Ovary (tissue), 9 donors: ENCODE data around the gene EPHB1. TPM values are rescaled to one million over a fixed set of nuclear protein-coding genes. Genes with fewer than 3 reads are reported as not detected.

Experiments used
- DNase-seq, 5 donors: peaks; one replicate each; pipeline ENCODE4 v3.0.0-alpha.2; 2019 to 2020
- H3K27ac ChIP-seq, 2 donors: fragments of 200-600 bp; one replicate each; pipeline versions ENCODE4 v1.5.1 to v1.8.0; 2019 to 2022
- H3K27me3 ChIP-seq: fragments of 200-600 bp; one replicate; pipeline ENCODE4 v1.8.0; 2022
- H3K36me3 ChIP-seq: fragments of 200-600 bp; sonication (generic); one replicate; pipeline ENCODE4 v1.5.1; 2019
- H3K4me1 ChIP-seq: one replicate; pipeline ENCODE4 v1.8.1; 2013; ENCODE audit warnings: mild to moderate bottlenecking, moderate library complexity; ENCODE audit not compliant: insufficient read depth
- H3K4me3 ChIP-seq: fragments of 200-600 bp; sonication (generic); one replicate; pipeline ENCODE4 v1.5.1; 2017
- H3K9me3 ChIP-seq, 2 donors: fragments of 200-600 bp in 1 of 2; sonication (generic) in 1 of 2; one replicate each; pipeline versions ENCODE4 v1.5.1 to v1.8.1; 2013 to 2019; ENCODE audit warnings: mild to moderate bottlenecking in 1 of 2, moderate library complexity in 1 of 2
- CTCF ChIP-seq, 3 donors: fragments of 450-650 bp in 2 of 3; fragments of 200-600 bp in 1 of 3; IDR thresholded peaks; one replicate each; pipeline versions ENCODE4 v1.5.1 to v1.8.0; 2016 to 2022; ENCODE audit warnings: antibody characterized with exemption in 3 of 3, mild to moderate bottlenecking in 1 of 3
- EP300 ChIP-seq: sonication (generic); formaldehyde crosslinking; IDR thresholded peaks from one replicate; pipeline ENCODE4 v1.6.1; 2017; ENCODE audit warnings: antibody characterized with exemption
- POLR2A ChIP-seq: fragments of 450-650 bp; IDR thresholded peaks from one replicate; pipeline ENCODE4 v1.6.1; 2017; ENCODE audit warnings: antibody characterized with exemption, mild to moderate bottlenecking, moderate library complexity
- WGBS, 3 donors: extraction: QIAGEN DNeasy Blood & Tissue Kit in 1 of 3; methylation state at CpG; one replicate each; pipeline versions ENCODE4 v1.1.5 to v1.1.7; 2013 to 2017; 5-methylcytosine and 5-hydroxymethylcytosine counted together
- intact Hi-C, 4 donors: fragments of 100-400 bp; cut with DNase I; formaldehyde crosslinking; loops; one replicate each; pipeline versions ENCODE4 v1.11.0 to v1.15.1; 2022 to 2023
- polyA plus RNA-seq, 2 donors: library from polyadenylated mRNA; stranded (reverse); fragments of 200-250 nt in 1 of 2; fragments of 350-450 nt in 1 of 2; fragmentation: Illumina TruSeq in 1 of 2; extraction: RNeasy Lipid Tissue Mini Kit (QIAGEN cat#74804) in 1 of 2; gene quantifications; one replicate each; pipeline ENCODE4 v1.2.3, GENCODE V29; 2013 to 2014
- total RNA-seq, 7 donors: library from RNA; depleted of rRNA in 2 of 7; stranded (reverse); fragments of >200 nt in 2 of 7; fragmentation: NEBNext Ultra II Directional in 3 of 7; extraction: Animal tissue kit (Norgen Biotek cat#: 25700) in 3 of 7; gene quantifications; one replicate each; pipeline versions ENCODE4 v1.1.0 to v1.2.4, GENCODE V29; 2016 to 2023
- donor health status: DM: no; HTN: no; CAD: no; lungs with moderate emphysema.
- donor health status: DM: no; HTN: no; CAD: no.
- donor health status: Bipolar disorder and iron deficiency.
- donor health status: DM: yes; HTN: yes; CAD: no.
- donor health status: DM: no; HTN: no; CAD: no.
- donor health status: DM: yes; HTN: yes; CAD: no.

Gene EPHB1
- total and polyA plus RNA-seq, 9 donors = 0.25 to 2.7 (median 1.0) TPM

GRCh38 chr3:134803652-134804051 lies 8.6 kb downstream of the EPHB1 start:
- Histone ChIP-seq H3K4me1 (no peaks in the 10 kb centered on the region), H3K4me3 (no peak overlapping the region), H3K36me3 (no peaks in the 10 kb centered on the region), H3K27ac (no peak overlapping the region), H3K9me3 (no peaks in the 10 kb centered on the region), H3K27me3 (no peaks in the 10 kb centered on the region)
- no peak for TF ChIP-seq POLR2A
- no peak for TF ChIP-seq EP300
- 66 to 76% (median 74%) methylated on average over 4 of the region's 4 CpGs for WGBS, 3 donors
- DNase-seq = no peak
- intact Hi-C loops = no loop called here

GRCh38 chr3:134804508-134805480 lies 9.7 kb downstream of the EPHB1 start:
- H3K4me3 ChIP-seq = no peak overlapping the region
- no peaks in the 10 kb centered on the region for H3K4me1 ChIP-seq
- H3K27ac ChIP-seq = no peak overlapping the region
- intact Hi-C loops = no loop called here
- no peaks in the 10 kb centered on the region for H3K9me3 ChIP-seq
- TF ChIP-seq CTCF (IDR thresholded peaks at IDR 0.05) (no peak), EP300 (no peak), POLR2A (no peak)
- no peaks in the 10 kb centered on the region for H3K27me3 ChIP-seq
- no peaks in the 10 kb centered on the region for H3K36me3 ChIP-seq
- no peak for DNase-seq
- 47 to 61% (median 48%) methylated on average over 14 of the region's 14 CpGs for WGBS, 3 donors

- no peak overlapping the region for H3K27ac ChIP-seq
- H3K4me3 ChIP-seq = no peak overlapping the region
- intact Hi-C loops = no loop called here
- no peaks in the 10 kb centered on the region for H3K9me3 ChIP-seq
- WGBS, 3 donors = 24 to 46% (median 30%) methylated on average over 6 of the region's 6 CpGs
- TF ChIP-seq EP300 (no peak), CTCF (IDR thresholded peaks at IDR 0.05) (no peak), POLR2A (no peak)
- no peaks in the 10 kb centered on the region for H3K27me3 ChIP-seq
- no peak for DNase-seq
- no peaks in the 10 kb centered on the region for H3K4me1 ChIP-seq
- no peaks in the 10 kb centered on the region for H3K36me3 ChIP-seq
Observed at GRCh38 chr3:134807189-134807588, 12.1 kb downstream of the EPHB1 start.

GRCh38 chr3:134808835-134809234 lies 13.8 kb downstream of the EPHB1 start:
- Histone ChIP-seq H3K4me1 (no peaks in the 10 kb centered on the region), H3K36me3 (no peaks in the 10 kb centered on the region), H3K27ac (no peak overlapping the region), H3K27me3 (no peaks in the 10 kb centered on the region), H3K4me3 (no peak overlapping the region), H3K9me3 (no peaks in the 10 kb centered on the region)
- intact Hi-C loops = no loop called here
- TF ChIP-seq POLR2A = no peak
- TF ChIP-seq CTCF (IDR thresholded peaks at IDR 0.05) = no peak
- no peak for TF ChIP-seq EP300
- DNase-seq = no peak
- 85 to 98% (median 94%) methylated on average over 1 of the region's 1 CpG for WGBS, 3 donors

- H3K27ac ChIP-seq = no peak overlapping the region
- H3K4me1 ChIP-seq = no peaks in the 10 kb centered on the region
- DNase-seq = no peak
- no peaks in the 10 kb centered on the region for H3K27me3 ChIP-seq
- no peaks in the 10 kb centered on the region for H3K9me3 ChIP-seq
- 62 to 69% (median 68%) methylated on average over 5 of the region's 5 CpGs for WGBS, 3 donors
- no peak for TF ChIP-seq EP300
- TF ChIP-seq CTCF (IDR thresholded peaks at IDR 0.05) = no peak
- intact Hi-C loops = no loop called here
- H3K4me3 ChIP-seq = no peak overlapping the region
- H3K36me3 ChIP-seq = no peaks in the 10 kb centered on the region
Observed at GRCh38 chr3:134809427-134810051, 14.5 kb downstream of the EPHB1 start.
